Endothelial cell (in vitro differentiated cells): ENCODE measurements around the gene KAZN. TPM values are rescaled to one million over a fixed set of nuclear protein-coding genes. Genes with fewer than 3 reads are reported as not detected.

Experiments used
- DNase-seq: peaks from one replicate; pipeline ENCODE4 v3.0.0; 2021; ENCODE audit warnings: low spot score
- H3K27ac Mint-ChIP-seq: one replicate; pipeline ENCODE4 v1.8.0; 2021; ENCODE audit warnings: mixed read lengths, inconsistent platforms; ENCODE audit not compliant: unreplicated experiment
- H3K27me3 Mint-ChIP-seq: one replicate; pipeline ENCODE4 v1.8.0; 2021; ENCODE audit warnings: mild to moderate bottlenecking, moderate library complexity, mixed read lengths, inconsistent platforms; ENCODE audit not compliant: unreplicated experiment
- H3K36me3 Mint-ChIP-seq: one replicate; pipeline ENCODE4 v1.8.0; 2021; ENCODE audit warnings: mild to moderate bottlenecking, low read depth, mixed read lengths, inconsistent platforms; ENCODE audit not compliant: unreplicated experiment
- H3K4me1 Mint-ChIP-seq: one replicate; pipeline ENCODE4 v1.8.0; 2021; ENCODE audit warnings: mild to moderate bottlenecking, mixed read lengths, inconsistent platforms; ENCODE audit not compliant: unreplicated experiment
- H3K4me3 Mint-ChIP-seq: one replicate; pipeline ENCODE4 v1.8.0; 2021; ENCODE audit warnings: mild to moderate bottlenecking, mixed read lengths, inconsistent platforms; ENCODE audit not compliant: unreplicated experiment
- H3K9me3 Mint-ChIP-seq: one replicate; pipeline ENCODE4 v1.8.0; 2021; ENCODE audit warnings: mixed read lengths, inconsistent platforms; ENCODE audit not compliant: unreplicated experiment
- total RNA-seq: library from RNA; stranded (reverse); fragmentation: NEBNext Ultra II Directional; extraction: Animal tissue kit (Norgen Biotek cat#: 25700); gene quantifications from one replicate; pipeline ENCODE4 v1.2.1, GENCODE V29; 2021; ENCODE audit not compliant: unreplicated experiment
- TF ChIP-seq, protein P1 (sequence below): fragments of 200-600 bp; sonication (generic); IDR thresholded peaks from one replicate; pipeline ENCODE4 v1.5.0; 2021; ENCODE audit warnings: antibody characterized with exemption; ENCODE audit not compliant: unreplicated experiment

KAZN gene
- total RNA-seq, 1 donor from 2014 or later, result 10.1 TPM

DNA sequence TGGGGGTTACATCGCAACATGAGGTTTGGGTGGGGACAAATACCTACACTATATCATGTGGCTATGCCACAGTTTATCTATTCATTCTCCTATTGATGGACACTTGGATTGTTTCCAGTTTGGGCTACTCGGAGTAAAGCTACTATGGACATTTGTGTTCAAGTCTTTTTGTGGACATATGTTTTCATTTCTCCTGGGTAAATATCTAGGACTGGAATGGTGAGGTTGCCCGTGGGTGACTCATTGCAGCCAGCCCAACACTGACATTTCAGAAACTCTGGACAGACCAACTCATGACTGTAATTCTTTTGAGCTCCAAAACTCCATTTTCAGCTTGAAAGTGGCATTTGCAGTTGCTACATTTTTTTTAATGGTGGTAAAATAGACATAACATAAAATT, 82.7 kb downstream of the KAZN start:
- peaks cover 4% of the 10 kb centered on the region for H3K27me3 Mint-ChIP-seq
- no peaks in the 10 kb centered on the region for H3K36me3 Mint-ChIP-seq
- DNase-seq, result no peak
- H3K4me3 Mint-ChIP-seq, result no peak overlapping the region
- no peak overlapping the region for H3K27ac Mint-ChIP-seq
- TF ChIP-seq, protein P1, sequence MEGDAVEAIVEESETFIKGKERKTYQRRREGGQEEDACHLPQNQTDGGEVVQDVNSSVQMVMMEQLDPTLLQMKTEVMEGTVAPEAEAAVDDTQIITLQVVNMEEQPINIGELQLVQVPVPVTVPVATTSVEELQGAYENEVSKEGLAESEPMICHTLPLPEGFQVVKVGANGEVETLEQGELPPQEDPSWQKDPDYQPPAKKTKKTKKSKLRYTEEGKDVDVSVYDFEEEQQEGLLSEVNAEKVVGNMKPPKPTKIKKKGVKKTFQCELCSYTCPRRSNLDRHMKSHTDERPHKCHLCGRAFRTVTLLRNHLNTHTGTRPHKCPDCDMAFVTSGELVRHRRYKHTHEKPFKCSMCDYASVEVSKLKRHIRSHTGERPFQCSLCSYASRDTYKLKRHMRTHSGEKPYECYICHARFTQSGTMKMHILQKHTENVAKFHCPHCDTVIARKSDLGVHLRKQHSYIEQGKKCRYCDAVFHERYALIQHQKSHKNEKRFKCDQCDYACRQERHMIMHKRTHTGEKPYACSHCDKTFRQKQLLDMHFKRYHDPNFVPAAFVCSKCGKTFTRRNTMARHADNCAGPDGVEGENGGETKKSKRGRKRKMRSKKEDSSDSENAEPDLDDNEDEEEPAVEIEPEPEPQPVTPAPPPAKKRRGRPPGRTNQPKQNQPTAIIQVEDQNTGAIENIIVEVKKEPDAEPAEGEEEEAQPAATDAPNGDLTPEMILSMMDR, result no peak
- H3K4me1 Mint-ChIP-seq, result no peaks in the 10 kb centered on the region
- no peaks in the 10 kb centered on the region for H3K9me3 Mint-ChIP-seq

DNA sequence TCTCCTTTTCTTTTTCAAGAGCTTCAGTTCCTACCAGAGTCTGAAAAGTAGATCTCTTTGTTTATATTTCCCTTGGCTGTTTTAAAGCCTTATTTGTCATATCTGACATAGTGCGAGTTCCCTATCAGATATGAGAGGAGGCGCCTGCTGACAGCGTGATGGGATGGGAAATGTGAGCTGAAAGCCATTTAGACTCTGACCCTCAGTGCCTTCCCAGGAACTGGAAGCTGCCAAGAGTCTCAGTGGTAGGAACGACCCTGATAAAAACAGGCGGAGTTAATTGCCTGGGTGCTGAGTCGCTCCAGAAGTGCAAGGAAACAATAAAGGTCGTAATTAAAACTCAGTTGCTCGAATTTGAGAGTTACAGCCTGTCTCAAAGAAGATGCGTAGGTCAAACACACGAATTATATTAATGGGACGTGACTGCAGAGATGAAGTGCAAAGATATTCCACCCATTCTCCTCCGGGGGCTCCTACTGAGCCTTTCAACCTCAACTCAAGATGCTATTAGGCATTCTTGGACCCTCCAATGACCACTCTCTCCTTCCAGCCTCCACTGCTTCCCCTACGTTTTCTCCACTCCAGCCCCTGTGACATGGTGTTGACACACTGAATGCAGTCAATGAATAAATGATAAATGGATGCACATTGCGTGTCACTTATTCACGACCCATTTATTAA, 84.6 kb downstream of the KAZN start:
- Mint-ChIP-seq H3K4me1 (no peaks in the 10 kb centered on the region), H3K36me3 (no peaks in the 10 kb centered on the region), H3K27me3 (peaks cover 3% of the 10 kb centered on the region), H3K27ac (no peak overlapping the region), H3K9me3 (no peaks in the 10 kb centered on the region), H3K4me3 (no peak overlapping the region)
- no peak for DNase-seq
- TF ChIP-seq, protein P1, result no peak

DNA sequence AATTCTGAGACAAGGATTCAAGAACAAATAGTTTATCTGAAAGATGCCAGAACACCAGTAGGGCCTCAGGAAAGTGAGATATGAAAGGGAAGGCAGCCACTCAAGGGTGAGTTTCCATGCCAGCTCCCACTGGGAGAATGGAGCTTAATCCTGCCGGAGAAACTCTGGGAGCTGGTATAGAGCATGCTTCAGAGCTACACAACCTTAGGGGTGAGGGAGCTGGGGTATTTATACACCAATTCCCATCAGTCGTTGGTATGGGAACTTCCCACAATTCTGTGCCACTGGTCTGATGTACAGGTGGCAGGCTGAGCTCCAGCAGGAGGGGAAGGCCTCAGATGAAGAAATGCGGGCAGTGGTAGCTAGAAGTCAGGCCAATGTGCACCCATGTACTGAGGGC, 86.6 kb downstream of the KAZN start:
- H3K9me3 Mint-ChIP-seq, result no peaks in the 10 kb centered on the region
- H3K27me3 Mint-ChIP-seq, result peaks cover 1% of the 10 kb centered on the region
- no peak for DNase-seq
- H3K4me1 Mint-ChIP-seq, result no peaks in the 10 kb centered on the region
- H3K4me3 Mint-ChIP-seq, result no peak overlapping the region
- no peak overlapping the region for H3K27ac Mint-ChIP-seq
- TF ChIP-seq, protein P1, result no peak
- H3K36me3 Mint-ChIP-seq, result no peaks in the 10 kb centered on the region

DNA sequence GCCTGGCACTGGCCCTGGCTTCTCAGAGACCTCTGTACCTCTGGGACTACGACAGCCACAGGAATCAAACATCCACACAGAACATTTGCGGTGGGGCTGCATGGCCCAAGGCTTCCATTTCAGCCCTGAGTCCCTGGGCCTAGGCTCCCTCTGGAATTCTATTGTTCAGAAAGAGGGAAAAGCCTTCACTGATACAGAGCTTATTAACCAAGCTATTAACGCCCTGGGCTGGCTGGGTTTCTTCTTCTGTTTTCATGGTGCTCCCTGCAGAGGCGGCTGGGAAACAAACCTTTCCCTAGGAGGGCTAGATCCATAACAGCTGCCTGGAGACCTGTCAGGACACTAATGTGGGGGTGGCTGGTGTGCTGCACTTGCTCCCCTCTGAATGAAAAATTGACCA, 88.2 kb downstream of the KAZN start:
- no peaks in the 10 kb centered on the region for H3K4me1 Mint-ChIP-seq
- no peak for DNase-seq

DNA sequence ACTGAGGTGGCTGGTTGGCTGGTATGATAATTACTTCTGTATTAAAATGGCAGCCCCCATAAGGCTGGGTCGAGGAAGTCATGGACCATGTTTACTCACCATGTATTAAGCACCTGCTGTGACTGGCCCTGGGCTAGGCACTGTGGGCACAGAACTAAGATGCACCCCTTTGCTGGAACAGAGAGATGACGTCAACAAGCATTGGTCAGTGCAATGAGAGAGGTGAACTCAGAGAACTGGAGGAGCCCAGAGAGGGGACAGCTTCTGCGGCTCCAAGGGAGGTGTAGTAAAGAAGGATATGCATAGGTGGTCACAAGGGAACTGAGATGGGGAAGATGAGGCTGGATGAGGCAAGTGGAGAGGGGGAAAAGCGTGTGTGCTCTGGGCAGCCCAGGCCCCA, 88.7 kb downstream of the KAZN start:
- TF ChIP-seq, protein P1, result no peak
- Mint-ChIP-seq H3K4me1 (no peaks in the 10 kb centered on the region), H3K27me3 (no peaks in the 10 kb centered on the region), H3K9me3 (no peaks in the 10 kb centered on the region), H3K27ac (no peak overlapping the region), H3K4me3 (no peak overlapping the region), H3K36me3 (no peaks in the 10 kb centered on the region)
- no peak for DNase-seq

More for the DNA sequence above, 88.2 kb downstream of the KAZN start:
- Mint-ChIP-seq H3K4me3 (no peak overlapping the region), H3K27ac (no peak overlapping the region), H3K9me3 (no peaks in the 10 kb centered on the region), H3K36me3 (no peaks in the 10 kb centered on the region), H3K27me3 (no peaks in the 10 kb centered on the region)
- TF ChIP-seq, protein P1, result no peak
